H1 (cell line): ENCODE data around the gene S100P. TPM values are rescaled to one million over a fixed set of nuclear protein-coding genes. Genes with fewer than 3 reads are reported as not detected.

ENCODE experiments used
- BRCA1 ChIP-seq: IDR thresholded peaks from 2 replicates; pipeline ENCODE4 v1.6.1; 2012; ENCODE audit warnings: low read depth, low read length, improper control_type of control experiment
- RAD21 ChIP-seq, 2 experiments: IDR thresholded peaks in 1 of 2; conservative IDR thresholded peaks in 1 of 2; 2 replicates each; pipeline ENCODE4 v1.6.1; 2011; ENCODE audit warnings: low read depth in 2 of 2, low read length in 2 of 2, improper control_type of control experiment in 1 of 2, inconsistent platforms in 1 of 2, mild to moderate bottlenecking in 1 of 2, moderate library complexity in 1 of 2
- TCF12 ChIP-seq: IDR thresholded peaks from 2 replicates; pipeline ENCODE4 v1.6.1; 2011; ENCODE audit warnings: low read depth, mild to moderate bottlenecking, low read length
- polyA plus RNA-seq, 7 experiments: library from polyadenylated mRNA; depleted of rRNA in 3 of 7; stranded (reverse) in 5 of 7; unstranded in 2 of 7; fragments of >200 nt in 5 of 7; fragments of 200-250 nt in 2 of 7; gene quantifications; 1 replicate in 5 of 7; 2 replicates in 1 of 7; 4 replicates in 1 of 7; pipeline versions ENCODE4 v1.2.1 to v1.2.3, GENCODE V29; 2011 to 2013; ENCODE audit warnings: missing spikeins in 2 of 7, mixed read lengths in 2 of 7
- total RNA-seq: library from RNA; stranded (reverse); fragmentation: NEBNext Ultra II Directional; extraction: Animal tissue kit (Norgen Biotek cat#: 25700); gene quantifications from 2 replicates; pipeline ENCODE4 v1.2.1, GENCODE V29; 2021

S100P gene
- total and polyA plus RNA-seq, 2 of the 8 experiments (the other 6 are each of a cell fraction or from before 2014, with no cell fraction given) = not detected

- TF ChIP-seq RAD21 (IDR thresholded peaks at IDR 0.05 in 1 of 2, conservative IDR thresholded peaks at IDR 0.05 in 1 of 2; ENCODE audit: low read depth in 2 of 2, low read length in 2 of 2) = peak; percentile 41 to 54; a peak in 3 of 4 replicates
- no peak for TF ChIP-seq BRCA1
- TF ChIP-seq TCF12 = peak; percentile 94
Measured at GRCh38 chr4:6680372-6681034, 13.2 kb upstream of the S100P start (continued).
